ENCODE measurements around the gene MICAL3.

MICAL3 gene

GRCh38 chr22:17926516-17926915 is 97.8 kb downstream of the MICAL3 start:
- H3K4me3 ChIP-seq (ENCODE audit: control insufficient read depth, low read depth, low read length): no peak overlapping the region
- TF ChIP-seq, protein P1, sequence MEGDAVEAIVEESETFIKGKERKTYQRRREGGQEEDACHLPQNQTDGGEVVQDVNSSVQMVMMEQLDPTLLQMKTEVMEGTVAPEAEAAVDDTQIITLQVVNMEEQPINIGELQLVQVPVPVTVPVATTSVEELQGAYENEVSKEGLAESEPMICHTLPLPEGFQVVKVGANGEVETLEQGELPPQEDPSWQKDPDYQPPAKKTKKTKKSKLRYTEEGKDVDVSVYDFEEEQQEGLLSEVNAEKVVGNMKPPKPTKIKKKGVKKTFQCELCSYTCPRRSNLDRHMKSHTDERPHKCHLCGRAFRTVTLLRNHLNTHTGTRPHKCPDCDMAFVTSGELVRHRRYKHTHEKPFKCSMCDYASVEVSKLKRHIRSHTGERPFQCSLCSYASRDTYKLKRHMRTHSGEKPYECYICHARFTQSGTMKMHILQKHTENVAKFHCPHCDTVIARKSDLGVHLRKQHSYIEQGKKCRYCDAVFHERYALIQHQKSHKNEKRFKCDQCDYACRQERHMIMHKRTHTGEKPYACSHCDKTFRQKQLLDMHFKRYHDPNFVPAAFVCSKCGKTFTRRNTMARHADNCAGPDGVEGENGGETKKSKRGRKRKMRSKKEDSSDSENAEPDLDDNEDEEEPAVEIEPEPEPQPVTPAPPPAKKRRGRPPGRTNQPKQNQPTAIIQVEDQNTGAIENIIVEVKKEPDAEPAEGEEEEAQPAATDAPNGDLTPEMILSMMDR (conservative IDR thresholded peaks at IDR 0.05; ENCODE audit: control insufficient read depth, insufficient read depth, low read depth, low read length): no peak
- DNase-seq (ENCODE audit: low read depth): no peak

DNA sequence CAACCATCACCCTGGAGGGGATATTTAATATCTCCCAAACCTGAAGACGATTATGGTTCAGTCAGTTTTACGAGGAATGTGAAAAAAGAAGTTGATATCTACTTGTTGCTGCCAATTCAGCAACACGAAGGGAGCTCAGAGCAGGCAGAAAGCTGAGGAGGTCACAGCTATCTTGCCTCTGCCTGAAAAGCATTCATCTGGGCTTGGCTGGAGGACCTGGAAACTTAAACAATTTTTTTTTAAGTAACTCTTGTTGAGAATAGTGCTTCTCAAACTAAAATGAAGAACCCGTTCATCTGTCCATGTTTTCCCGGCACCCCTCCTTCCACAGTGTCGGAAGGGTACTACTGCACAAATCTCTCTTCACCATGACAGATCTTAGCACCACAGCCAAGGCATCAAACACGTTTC is 98.9 kb downstream of the MICAL3 start:
- TF ChIP-seq, protein P1 (conservative IDR thresholded peaks at IDR 0.05; ENCODE audit: control insufficient read depth, insufficient read depth, low read depth, low read length): no peak
- H3K4me3 ChIP-seq (ENCODE audit: control insufficient read depth, low read depth, low read length): no peak overlapping the region
- DNase-seq (ENCODE audit: low read depth): no peak

GRCh38 chr22:17924735-17925364 is 99.5 kb downstream of the MICAL3 start:
- DNase-seq (ENCODE audit: low read depth): no peak
- TF ChIP-seq, protein P1 (conservative IDR thresholded peaks at IDR 0.05; ENCODE audit: control insufficient read depth, insufficient read depth, low read depth, low read length): no peak
- no peak overlapping the region for H3K4me3 ChIP-seq (ENCODE audit: control insufficient read depth, low read depth, low read length)

DNA sequence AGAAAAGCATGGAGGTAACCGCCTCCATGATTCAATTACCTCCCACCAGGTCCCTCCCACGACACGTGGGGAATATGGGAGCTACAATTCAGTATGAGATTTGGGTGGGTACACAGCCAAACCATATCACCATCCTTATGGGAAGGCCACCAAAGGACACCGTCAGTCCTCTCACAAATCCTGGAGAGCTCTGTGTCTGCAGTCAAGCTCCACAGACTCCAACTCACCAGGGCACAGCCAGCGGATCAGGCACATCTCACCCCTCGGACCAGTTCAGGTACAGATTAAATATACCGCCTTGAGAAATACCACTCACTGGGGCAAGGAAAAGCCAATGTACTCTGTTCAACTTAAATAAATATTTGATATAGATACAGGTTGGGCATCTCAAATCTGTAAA is 100.3 kb downstream of the MICAL3 start:
- H3K4me3 ChIP-seq (ENCODE audit: control insufficient read depth, low read depth, low read length): no peak overlapping the region
- TF ChIP-seq, protein P1 (conservative IDR thresholded peaks at IDR 0.05; ENCODE audit: control insufficient read depth, insufficient read depth, low read depth, low read length): no peak
- no peak for DNase-seq (ENCODE audit: low read depth)

DNA sequence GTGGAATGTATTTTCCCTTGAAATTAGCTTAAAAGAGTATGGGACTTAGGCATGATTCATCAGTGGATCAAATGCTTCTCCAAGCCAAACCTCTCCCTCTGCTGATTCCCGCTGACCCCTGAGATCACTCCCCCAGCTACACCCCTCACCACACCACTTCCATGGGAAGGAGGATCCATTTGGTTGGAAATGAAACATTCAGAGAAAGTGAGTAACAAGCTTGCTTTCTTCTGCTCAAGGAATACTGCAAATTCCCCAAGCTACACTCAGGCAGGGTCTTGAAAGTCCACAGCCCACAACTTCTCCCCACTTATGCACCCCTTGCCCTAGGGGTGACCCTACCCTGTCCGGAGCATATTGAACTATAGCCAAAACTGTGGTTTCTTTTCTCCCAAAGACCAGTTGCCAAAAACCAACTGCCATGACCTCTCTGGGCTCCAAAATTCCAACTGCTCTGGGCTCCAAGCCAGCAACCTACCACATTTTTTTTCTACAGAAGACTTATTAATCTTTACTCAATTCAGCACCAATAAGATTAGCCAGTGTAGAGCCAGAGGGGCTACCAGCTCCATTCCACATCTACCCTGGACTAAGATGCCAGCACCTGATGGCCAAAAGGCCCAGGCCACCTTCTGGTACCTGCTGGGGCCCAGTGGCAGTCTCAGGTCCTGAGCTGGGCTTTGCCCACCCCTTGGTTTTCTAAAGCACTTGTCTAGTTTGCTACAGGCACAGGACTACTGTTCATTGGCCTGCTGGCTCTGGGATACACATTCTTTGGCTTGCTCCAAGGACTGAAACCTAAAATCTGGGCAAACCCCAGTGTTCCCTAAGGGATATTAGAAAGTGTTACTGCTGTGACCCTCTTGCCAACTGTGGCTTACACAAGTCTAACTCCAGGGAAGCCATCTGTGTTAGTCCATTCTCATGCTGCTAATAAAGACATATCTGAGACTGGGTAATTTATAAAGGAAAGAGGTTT is 101.1 kb downstream of the MICAL3 start:
- peak overlapping the region; percentile 2 for H3K4me3 ChIP-seq (ENCODE audit: control insufficient read depth, low read depth, low read length)
- peak; percentile 88 for DNase-seq (ENCODE audit: low read depth)
- TF ChIP-seq, protein P1 (conservative IDR thresholded peaks at IDR 0.05; ENCODE audit: control insufficient read depth, insufficient read depth, low read depth, low read length): no peak

DNA sequence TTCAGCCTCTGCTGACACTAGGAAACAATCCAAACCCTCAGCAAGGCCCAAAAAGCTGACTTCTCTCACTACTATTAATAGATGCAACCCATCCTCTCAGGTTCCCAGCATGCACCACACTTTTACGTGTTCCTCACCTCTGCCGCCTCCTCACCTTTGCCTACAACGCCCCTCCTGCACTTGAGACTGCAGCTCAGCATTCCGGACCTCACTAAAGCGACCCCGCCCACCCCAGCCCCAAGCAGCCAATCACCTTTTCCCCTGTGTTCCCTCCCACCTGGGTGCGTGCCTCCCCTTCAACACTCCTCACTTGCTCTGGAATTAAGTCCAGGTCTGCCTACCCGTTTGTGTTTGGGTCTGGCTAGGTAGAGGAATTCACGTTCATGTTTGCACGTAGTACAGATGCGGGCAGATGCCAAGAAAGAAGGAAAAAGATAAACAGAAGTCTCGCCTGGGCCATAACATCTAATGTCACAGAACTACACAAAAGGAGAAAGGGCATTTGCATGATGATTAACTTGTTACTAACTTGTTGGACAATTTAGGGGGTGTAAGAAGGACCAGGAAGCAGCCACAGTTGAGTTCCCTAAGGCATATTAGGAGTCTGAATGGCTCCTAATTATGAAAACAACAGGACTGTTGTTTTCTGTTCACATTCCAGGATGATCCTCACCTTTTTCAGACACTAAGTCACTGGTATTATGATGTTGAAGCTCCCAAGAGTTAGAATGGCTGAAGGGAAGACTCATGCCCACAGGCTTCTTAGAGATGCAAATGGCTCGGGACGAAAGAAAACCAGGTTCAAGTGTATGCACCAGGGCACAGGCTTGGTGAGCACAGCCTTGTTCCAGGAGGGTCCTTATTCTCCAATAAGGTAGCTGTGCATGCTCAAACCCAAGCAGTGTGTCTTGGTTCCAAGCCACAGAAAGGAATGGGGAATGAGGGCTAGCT is 102.2 kb downstream of the MICAL3 start:
- no peak for DNase-seq (ENCODE audit: low read depth)
- H3K4me3 ChIP-seq (ENCODE audit: control insufficient read depth, low read depth, low read length): no peak overlapping the region
- TF ChIP-seq, protein P1 (conservative IDR thresholded peaks at IDR 0.05; ENCODE audit: control insufficient read depth, insufficient read depth, low read depth, low read length): no peak

Data from fibroblast of mammary gland (primary cell).